Psoas muscle (tissue), 8 donors: Measurements from ENCODE around the gene PON3. TPM values are rescaled to one million over a fixed set of nuclear protein-coding genes. Genes with fewer than 3 reads are reported as not detected.

ENCODE experiments used
- ATAC-seq, 4 donors: fragments of 200-7000 bp; cut with Tn5 transposase; one replicate each; pipeline ENCODE4 v1.9.1; 2020; ENCODE audit warnings: moderate library complexity in 3 of 4, mild to moderate bottlenecking in 2 of 4
- DNase-seq, 2 donors: peaks; one replicate each; pipeline ENCODE4 v3.0.0-alpha.2; 2020
- H3K27ac ChIP-seq: fragments of 200-600 bp; one replicate; pipeline ENCODE4 v1.8.0; 2022
- H3K27me3 ChIP-seq, 3 donors: fragments of 200-600 bp in 1 of 3; one replicate each; pipeline versions ENCODE4 v1.6.1 to v1.8.0; 2013 to 2022; ENCODE audit warnings: low read length in 2 of 3, mild to moderate bottlenecking in 2 of 3, moderate library complexity in 1 of 3; ENCODE audit not compliant: insufficient read depth in 3 of 3
- H3K36me3 ChIP-seq, 2 donors: fragments of 200-600 bp in 1 of 2; one replicate each; pipeline versions ENCODE4 v1.6.1 to v1.8.0; 2013 to 2022; ENCODE audit warnings: low read depth in 1 of 2, mild to moderate bottlenecking in 1 of 2, moderate library complexity in 1 of 2; ENCODE audit not compliant: insufficient read depth in 1 of 2
- H3K4me1 ChIP-seq: fragments of 200-600 bp; one replicate; pipeline ENCODE4 v1.8.0; 2022
- H3K4me3 ChIP-seq: fragments of 200-600 bp; one replicate; pipeline ENCODE4 v1.8.0; 2022; ENCODE audit warnings: mild to moderate bottlenecking
- H3K9me3 ChIP-seq: fragments of 200-600 bp; one replicate; pipeline ENCODE4 v1.8.0; 2022
- CTCF ChIP-seq: fragments of 200-600 bp; IDR thresholded peaks from one replicate; pipeline ENCODE4 v1.8.0; 2022; ENCODE audit warnings: antibody characterized with exemption
- WGBS, 3 donors: extraction: QIAGEN DNeasy Blood & Tissue Kit; methylation state at CpG; one replicate each; pipeline versions ENCODE4 v1.1.6 to v1.1.7; 2013; 5-methylcytosine and 5-hydroxymethylcytosine counted together
- intact Hi-C, 2 donors: fragments of 100-400 bp; cut with DNase I; formaldehyde crosslinking; loops; one replicate each; pipeline versions ENCODE4 v1.11.0 to v1.14.2; 2022
- polyA plus RNA-seq, 3 donors: library from polyadenylated mRNA; stranded (reverse); fragments of 200-250 nt; gene quantifications; one replicate each; pipeline ENCODE4 v1.2.3, GENCODE V29; 2013
- total RNA-seq, 4 donors: library from RNA; stranded (reverse); fragmentation: NEBNext Ultra II Directional in 2 of 4; extraction: Animal tissue kit (Norgen Biotek cat#: 25700) in 2 of 4; gene quantifications; one replicate each; pipeline versions ENCODE4 v1.2.1 to v1.2.4, GENCODE V29; 2021 to 2023
- donor health status: healthy with polysubstance abuse.
- donor health status: DM: no; HTN: no; CAD: no; lungs with moderate emphysema.
- donor health status: Bipolar disorder and iron deficiency.
- donor health status: healthy.
- donor health status: DM: yes; HTN: yes; CAD: no.
- donor health status: DM: no; HTN: no; CAD: no.
- donor health status: DM: no; HTN: no; CAD: no.
- donor health status: DM: yes; HTN: yes; CAD: no.

The PON3 gene
- total and polyA plus RNA-seq, 7 donors = 0.30 to 0.50 (median 0.46) TPM; not detected in 1

- H3K9me3 ChIP-seq = no peaks in the 10 kb centered on the region
- intact Hi-C loops = no loop called here
- no peaks in the 10 kb centered on the region for H3K27me3 ChIP-seq
- H3K4me1 ChIP-seq = no peaks in the 10 kb centered on the region
- no peak for TF ChIP-seq CTCF
- H3K36me3 ChIP-seq = peaks cover 0 to 24% of the 10 kb centered on the region in 2 donors
- no peak overlapping the region for H3K27ac ChIP-seq
- WGBS, 3 donors = 80 to 97% (median 81%) methylated on average over 2 of the region's 2 CpGs
- no peak for DNase-seq
- no peak overlapping the region for H3K4me3 ChIP-seq
- ATAC-seq = no peak
Observed at GRCh38 chr7:95421000-95421846, 25.0 kb upstream of the PON3 start.

GRCh38 chr7:95412075-95412474 is 15.9 kb upstream of the PON3 start:
- no peaks in the 10 kb centered on the region for H3K9me3 ChIP-seq
- peaks cover 5 to 72% of the 10 kb centered on the region in 2 donors for H3K36me3 ChIP-seq
- H3K27ac ChIP-seq = no peak overlapping the region
- TF ChIP-seq CTCF = no peak
- no peak overlapping the region for H3K4me3 ChIP-seq
- H3K4me1 ChIP-seq = no peaks in the 10 kb centered on the region
- WGBS, 3 donors = 54 to 60% (median 55%) methylated on average over 4 of the region's 4 CpGs
- DNase-seq (no peak), ATAC-seq (no peak)
- intact Hi-C loops = no loop called here
- no peaks in the 10 kb centered on the region for H3K27me3 ChIP-seq

DNA sequence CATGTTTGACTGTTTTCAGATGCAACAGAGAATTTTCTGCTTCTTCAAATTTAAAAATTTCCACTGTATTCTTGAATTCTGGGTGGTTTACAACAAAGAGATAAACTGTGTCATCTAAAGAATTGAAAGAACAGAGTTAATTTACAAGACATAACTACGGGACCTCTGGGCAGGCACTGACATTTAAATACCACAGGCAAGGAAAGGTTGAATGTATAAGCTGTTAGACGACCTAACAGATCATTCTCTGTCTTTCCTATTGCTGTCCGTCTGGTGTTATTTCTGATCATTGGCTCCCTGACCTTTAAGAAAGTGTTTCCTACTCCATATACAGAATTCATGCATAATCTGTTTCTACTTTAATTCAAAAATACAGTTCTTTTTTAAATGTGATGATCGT is 15.5 kb upstream of the PON3 start:
- 63 to 85% (median 72%) methylated on average over 4 of the region's 4 CpGs for WGBS, 3 donors
- DNase-seq = no peak
- Histone ChIP-seq H3K4me1 (no peaks in the 10 kb centered on the region), H3K9me3 (no peaks in the 10 kb centered on the region), H3K36me3 (peaks cover 5 to 72% of the 10 kb centered on the region in 2 donors), H3K27me3 (no peaks in the 10 kb centered on the region), H3K27ac (no peak overlapping the region), H3K4me3 (no peak overlapping the region)
- ATAC-seq = no peak
- TF ChIP-seq CTCF = no peak
- intact Hi-C loops = no loop called here

GRCh38 chr7:95411036-95411435 is 14.9 kb upstream of the PON3 start:
- DNase-seq (no peak), ATAC-seq (no peak)
- Histone ChIP-seq H3K27me3 (no peaks in the 10 kb centered on the region), H3K36me3 (peaks cover 5 to 72% of the 10 kb centered on the region in 2 donors), H3K4me3 (no peak overlapping the region), H3K9me3 (no peaks in the 10 kb centered on the region), H3K4me1 (no peaks in the 10 kb centered on the region), H3K27ac (no peak overlapping the region)
- 83 to 93% (median 89%) methylated on average over 3 of the region's 3 CpGs for WGBS, 3 donors
- intact Hi-C loops = no loop called here
- no peak for TF ChIP-seq CTCF
